Memory B cell (primary cell): ENCODE data around the gene IFNL2.
A peak's percentile ranks its signal among the peaks of the same experiment; 100 is the strongest.
"Not testable (repeated sequence)": the region's sequence is repeated elsewhere in the genome, so short reads cannot be mapped to it uniquely, and the experiment has no call there.

Experiments
- ATAC-seq: fragments of 150-1000 bp; cut with Tn5 transposase; 2 replicates; pipeline ENCODE4 v1.10.0; 2021; ENCODE audit warnings: low read depth, mild to moderate bottlenecking, moderate library complexity
- DNase-seq, 2 donors: peaks; one replicate each; pipeline ENCODE4 v3.0.0; 2022; ENCODE audit warnings: low spot score in 2 of 2
- H3K27ac Mint-ChIP-seq: one replicate; pipeline ENCODE4 v1.8.0; 2022; ENCODE audit warnings: mild to moderate bottlenecking, moderate library complexity, mixed read lengths
- H3K27me3 Mint-ChIP-seq: one replicate; pipeline ENCODE4 v1.8.0; 2022; ENCODE audit warnings: mixed read lengths
- H3K36me3 Mint-ChIP-seq: one replicate; pipeline ENCODE4 v1.8.0; 2022; ENCODE audit warnings: mild to moderate bottlenecking, mixed read lengths
- H3K4me1 Mint-ChIP-seq: one replicate; pipeline ENCODE4 v1.8.0; 2022; ENCODE audit warnings: mixed read lengths
- H3K4me3 Mint-ChIP-seq: one replicate; pipeline ENCODE4 v1.8.0; 2022; ENCODE audit warnings: mild to moderate bottlenecking, moderate library complexity, mixed read lengths
- H3K9me3 Mint-ChIP-seq: one replicate; pipeline ENCODE4 v1.8.0; 2022; ENCODE audit warnings: mixed read lengths

Gene IFNL2

DNA sequence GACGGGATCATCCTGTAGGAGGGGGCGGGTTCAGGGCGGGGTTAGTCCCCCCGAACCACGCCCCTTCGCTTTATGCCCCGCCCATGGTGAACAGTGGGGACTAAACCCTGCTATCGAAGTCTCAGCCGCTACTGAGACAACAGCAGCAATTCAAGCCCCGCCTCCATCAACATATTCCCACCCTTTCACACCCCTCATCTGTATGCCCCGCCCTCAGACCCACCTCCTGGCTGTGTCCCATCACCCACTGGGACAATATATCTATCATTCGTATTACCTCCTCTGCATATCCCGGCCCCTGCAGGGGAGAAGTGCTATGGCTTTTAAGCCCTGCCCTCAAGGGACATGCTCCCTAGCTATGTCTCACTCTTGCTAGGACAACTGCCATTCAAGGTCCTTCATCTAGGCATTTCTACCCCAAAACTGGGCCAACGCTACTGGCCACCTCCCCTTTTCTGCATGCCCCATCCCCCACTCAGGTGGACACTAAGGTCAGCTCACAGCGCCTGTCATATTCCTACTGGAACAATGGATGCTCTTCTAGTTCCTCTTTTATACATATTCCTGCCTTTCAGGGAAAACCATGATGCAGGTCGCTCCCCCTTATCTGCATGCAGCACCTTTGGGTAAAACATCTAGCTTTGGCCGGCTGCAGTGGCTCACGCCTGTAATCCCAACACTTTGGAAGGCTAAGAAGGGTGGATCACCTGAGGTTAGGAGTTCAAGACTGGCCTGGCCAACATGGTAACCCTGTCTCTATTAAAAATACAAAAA lies 40.5 kb downstream of the IFNL2 start:
- no peaks in the 10 kb centered on the region for H3K9me3 Mint-ChIP-seq
- no peak for DNase-seq
- H3K36me3 Mint-ChIP-seq, result peaks cover 16% of the 10 kb centered on the region
- no peak overlapping the region for H3K27ac Mint-ChIP-seq
- no peak for ATAC-seq
- no peak overlapping the region for H3K4me3 Mint-ChIP-seq
- peaks cover 6% of the 10 kb centered on the region for H3K4me1 Mint-ChIP-seq
- peaks cover 9% of the 10 kb centered on the region for H3K27me3 Mint-ChIP-seq

DNA sequence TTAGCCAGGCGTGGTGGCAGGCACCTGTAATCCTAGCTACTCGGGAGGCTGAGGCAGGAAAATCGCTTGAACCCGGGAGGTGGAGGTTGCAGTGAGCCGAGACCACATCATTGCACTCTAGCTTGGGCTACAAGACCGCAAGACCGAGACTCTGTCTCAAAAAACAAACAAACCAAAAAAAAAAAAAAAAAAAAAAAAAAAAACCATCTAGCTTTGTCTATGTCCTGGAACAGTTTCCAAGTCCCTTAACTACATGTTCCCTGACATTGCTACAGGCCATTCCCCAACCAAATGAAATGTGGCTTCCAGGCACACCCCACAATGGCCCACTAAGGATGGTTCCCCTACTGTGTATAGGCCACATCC lies 41.1 kb downstream of the IFNL2 start:
- not testable (repeated sequence) for H3K4me1 Mint-ChIP-seq, ATAC-seq, H3K9me3 Mint-ChIP-seq, DNase-seq, H3K27ac Mint-ChIP-seq, H3K4me3 Mint-ChIP-seq, H3K27me3 Mint-ChIP-seq
- peaks cover 20% of the 10 kb centered on the region for H3K36me3 Mint-ChIP-seq

DNA sequence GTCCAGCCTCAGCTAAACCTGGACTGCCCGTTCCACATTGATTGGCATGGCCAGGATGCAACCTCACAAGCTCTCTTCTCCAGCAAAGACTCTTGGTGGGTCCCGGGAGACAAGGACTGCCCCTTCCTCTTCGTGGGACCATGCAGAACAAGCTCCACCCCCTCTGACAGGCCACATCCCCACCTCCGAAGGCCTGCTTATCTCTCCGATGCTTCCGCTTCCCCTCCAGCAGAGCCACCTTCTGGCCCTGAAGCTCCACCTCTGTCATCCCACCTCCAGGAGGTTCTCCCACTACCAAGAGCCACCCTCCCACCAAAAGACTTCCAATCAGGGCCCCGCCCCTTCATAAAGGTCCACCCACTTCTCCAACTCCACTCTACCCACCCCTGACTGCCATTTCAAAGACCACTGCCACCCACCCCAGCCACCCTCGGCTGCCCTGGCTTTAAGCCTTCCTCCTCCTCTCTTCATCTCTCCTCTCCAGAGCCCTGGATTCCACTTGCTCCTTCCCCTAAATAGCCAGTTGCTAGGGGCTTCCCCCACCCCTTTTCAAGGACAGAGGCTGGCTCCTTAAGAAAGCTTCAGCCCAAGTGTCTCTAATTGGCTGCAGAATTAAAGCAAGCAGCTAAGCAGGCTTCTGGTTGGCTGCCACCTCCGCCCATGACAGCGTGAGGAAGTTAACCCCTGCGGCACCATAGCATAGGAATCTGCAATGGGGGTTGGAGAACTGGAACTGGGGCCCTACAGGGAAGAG lies 42.5 kb downstream of the IFNL2 start:
- Mint-ChIP-seq H3K9me3 (no peaks in the 10 kb centered on the region), H3K27me3 (no peaks in the 10 kb centered on the region), H3K36me3 (peaks cover 21% of the 10 kb centered on the region), H3K4me3 (no peak overlapping the region), H3K27ac (no peak overlapping the region), H3K4me1 (peaks cover 6% of the 10 kb centered on the region)
- DNase-seq, result no peak
- no peak for ATAC-seq

DNA sequence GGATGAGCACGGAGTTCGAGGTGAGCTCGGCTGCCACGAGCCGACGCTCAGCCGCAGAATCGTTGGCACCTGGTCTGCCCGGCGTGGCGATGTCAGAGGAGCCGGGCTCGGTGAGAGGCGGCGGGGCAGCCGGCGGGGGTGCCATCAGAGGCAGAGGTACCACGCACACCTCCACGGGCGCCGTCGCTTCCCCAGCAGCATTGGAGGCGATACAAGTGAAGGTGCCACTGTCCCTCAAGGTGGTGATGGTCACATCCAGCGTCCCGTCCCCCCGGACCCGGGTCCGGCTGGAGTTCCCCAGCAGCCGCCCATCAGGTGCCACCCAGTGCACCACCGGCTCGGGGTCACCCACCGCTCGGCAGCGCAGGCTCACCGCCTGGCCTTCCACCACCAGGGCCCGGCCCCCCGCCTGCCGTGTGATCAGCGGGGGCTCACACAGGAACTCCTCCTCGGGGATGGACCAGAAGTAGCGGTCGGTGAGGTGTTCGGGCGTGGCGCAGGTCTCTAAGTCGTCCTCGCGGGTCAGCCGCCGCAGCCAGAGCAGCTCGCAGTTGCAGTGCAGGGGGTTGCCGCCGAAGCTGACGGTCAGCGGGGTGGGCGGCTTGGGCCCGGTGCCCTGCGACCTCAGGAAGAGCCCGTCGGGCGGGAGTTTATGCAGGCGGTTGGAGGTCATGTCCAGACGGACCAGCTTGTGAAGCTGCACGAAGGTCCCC lies 46.0 kb downstream of the IFNL2 start:
- no peak for ATAC-seq
- H3K36me3 Mint-ChIP-seq, result peaks cover 19% of the 10 kb centered on the region
- no peak overlapping the region for H3K27ac Mint-ChIP-seq
- H3K4me3 Mint-ChIP-seq, result no peak overlapping the region
- H3K27me3 Mint-ChIP-seq, result peaks cover 1% of the 10 kb centered on the region
- no peak for DNase-seq
- peaks cover 7% of the 10 kb centered on the region for H3K4me1 Mint-ChIP-seq
- H3K9me3 Mint-ChIP-seq, result no peaks in the 10 kb centered on the region

DNA sequence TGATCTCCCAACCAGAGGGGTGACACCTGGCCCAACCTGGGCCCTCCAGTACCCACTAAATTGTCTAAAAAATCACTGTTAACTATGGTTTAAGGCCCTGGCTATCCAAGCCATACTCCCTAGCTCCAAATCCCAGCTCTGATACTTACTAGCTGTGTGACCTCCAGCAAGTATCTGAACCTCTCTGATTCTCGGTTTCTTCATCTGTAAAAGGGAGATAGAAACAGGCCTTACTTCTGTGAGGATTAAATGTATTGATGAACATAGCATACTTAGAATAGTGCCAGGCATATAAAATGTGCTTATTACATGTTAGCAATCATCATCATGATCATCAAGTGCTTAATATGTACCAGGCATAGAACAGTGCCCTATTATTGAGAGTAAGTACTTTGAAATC lies 47.7 kb downstream of the IFNL2 start:
- Mint-ChIP-seq H3K4me3 (no peak overlapping the region), H3K4me1 (peaks cover 9% of the 10 kb centered on the region), H3K27me3 (peaks cover 7% of the 10 kb centered on the region), H3K36me3 (peaks cover 18% of the 10 kb centered on the region), H3K9me3 (no peaks in the 10 kb centered on the region), H3K27ac (no peak overlapping the region)
- ATAC-seq, result no peak
- no peak for DNase-seq

DNA sequence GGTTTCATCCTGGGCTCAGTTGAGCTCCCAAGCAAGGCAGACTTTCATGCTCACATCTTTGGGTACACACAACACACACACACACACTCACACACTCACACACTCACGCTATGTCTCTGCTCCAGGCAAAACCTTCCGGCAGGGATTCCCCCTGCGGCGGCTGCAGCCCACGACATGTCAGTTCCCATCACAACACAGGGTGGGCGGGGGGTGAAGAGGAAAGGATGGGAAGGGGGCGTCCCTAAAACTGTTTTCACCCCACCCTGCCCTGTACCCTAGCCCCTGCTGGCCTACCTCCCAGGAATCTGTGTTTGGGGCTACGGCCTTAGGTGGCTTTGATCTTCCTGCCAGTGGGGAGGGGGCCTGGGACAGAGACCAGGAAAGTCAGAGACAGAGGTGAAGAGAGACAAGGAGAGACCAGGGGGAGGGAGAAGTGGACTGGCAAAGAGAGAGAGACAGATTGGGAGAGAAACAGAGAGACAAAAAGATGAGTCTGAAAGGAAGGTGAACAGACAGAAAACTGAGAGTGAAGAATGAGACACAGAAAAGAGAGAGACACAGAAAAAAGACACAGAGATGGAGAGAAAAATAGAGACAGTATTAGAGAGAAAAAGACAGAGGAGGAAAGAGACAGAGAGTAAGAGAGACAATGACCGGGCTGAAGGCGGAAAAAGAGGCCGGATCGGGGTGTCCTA lies 48.6 kb downstream of the IFNL2 start:
- Mint-ChIP-seq H3K27ac (no peak overlapping the region), H3K36me3 (peaks cover 18% of the 10 kb centered on the region), H3K27me3 (peaks cover 15% of the 10 kb centered on the region), H3K9me3 (no peaks in the 10 kb centered on the region), H3K4me1 (peaks cover 18% of the 10 kb centered on the region), H3K4me3 (no peak overlapping the region)
- DNase-seq (no peak), ATAC-seq (no peak)

DNA sequence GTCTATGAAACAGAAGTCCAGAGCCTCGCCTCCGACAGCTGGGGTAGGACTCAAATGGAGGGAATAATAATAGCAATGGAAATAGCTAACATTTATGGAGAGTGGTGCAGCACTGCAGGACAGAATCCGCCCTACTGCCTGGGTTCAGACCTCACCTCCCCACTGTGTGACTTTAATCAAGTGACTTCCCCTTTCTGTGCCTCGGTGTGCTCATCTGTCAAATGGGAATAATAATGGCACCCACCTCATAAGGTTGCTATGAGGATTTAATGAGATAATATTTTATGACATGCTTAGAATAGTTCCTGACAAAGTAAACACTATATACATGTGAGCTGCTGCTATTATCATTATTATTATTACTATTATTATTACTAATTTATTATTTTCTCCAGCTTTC lies 49.3 kb downstream of the IFNL2 start:
- Mint-ChIP-seq H3K9me3 (no peaks in the 10 kb centered on the region), H3K36me3 (peaks cover 18% of the 10 kb centered on the region), H3K4me1 (peaks cover 19% of the 10 kb centered on the region), H3K27me3 (peaks cover 16% of the 10 kb centered on the region), H3K4me3 (no peak overlapping the region), H3K27ac (no peak overlapping the region)
- ATAC-seq, result no peak
- DNase-seq, result no peak

DNA sequence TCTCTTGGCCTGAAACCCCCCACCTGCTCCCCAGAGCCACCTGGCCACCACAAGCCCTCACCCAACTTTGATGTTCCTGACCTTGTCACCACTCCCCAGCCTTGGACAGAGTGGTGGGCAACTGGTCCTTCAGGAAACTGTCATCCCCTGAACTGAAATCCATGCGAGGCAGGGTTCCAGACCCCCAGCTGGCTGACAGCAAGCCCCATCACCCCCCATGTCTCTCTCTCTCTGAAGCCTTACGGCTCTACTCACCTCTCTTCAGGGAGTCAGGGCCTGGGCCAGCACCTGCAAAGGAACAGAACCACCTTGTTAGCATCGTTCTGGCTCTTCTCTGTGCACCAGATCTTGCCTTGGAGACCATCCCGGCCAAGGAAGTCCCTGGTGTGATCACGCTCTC lies 49.9 kb downstream of the IFNL2 start:
- Mint-ChIP-seq H3K27me3 (peaks cover 16% of the 10 kb centered on the region), H3K4me3 (no peak overlapping the region), H3K36me3 (peaks cover 16% of the 10 kb centered on the region), H3K27ac (no peak overlapping the region), H3K9me3 (no peaks in the 10 kb centered on the region), H3K4me1 (peaks cover 21% of the 10 kb centered on the region)
- DNase-seq (no peak), ATAC-seq (no peak)

DNA sequence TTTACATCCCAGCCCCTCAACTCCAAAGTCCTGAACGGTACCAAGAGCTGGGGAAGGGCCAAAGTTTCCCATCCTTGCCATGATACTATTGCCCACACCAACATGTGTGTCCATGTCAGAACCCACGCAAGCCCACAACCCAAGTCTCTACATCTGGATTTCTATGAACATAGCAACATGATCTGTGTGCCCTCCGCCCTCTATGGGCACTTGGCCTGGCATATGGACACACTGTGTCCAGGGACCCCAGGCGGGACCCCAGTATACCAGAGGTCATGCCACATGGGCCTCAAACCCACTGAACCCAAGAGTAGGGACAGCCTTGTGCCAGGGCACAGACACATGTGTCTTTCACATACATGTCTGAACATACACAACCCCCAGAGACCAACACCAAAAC lies 50.5 kb downstream of the IFNL2 start:
- H3K36me3 Mint-ChIP-seq, result peaks cover 11% of the 10 kb centered on the region
- H3K4me3 Mint-ChIP-seq, result peak overlapping the region; percentile 40
- no peak for ATAC-seq
- H3K9me3 Mint-ChIP-seq, result no peaks in the 10 kb centered on the region
- H3K27me3 Mint-ChIP-seq, result peaks cover 16% of the 10 kb centered on the region
- no peak overlapping the region for H3K27ac Mint-ChIP-seq
- no peak for DNase-seq
- H3K4me1 Mint-ChIP-seq, result peaks cover 20% of the 10 kb centered on the region

DNA sequence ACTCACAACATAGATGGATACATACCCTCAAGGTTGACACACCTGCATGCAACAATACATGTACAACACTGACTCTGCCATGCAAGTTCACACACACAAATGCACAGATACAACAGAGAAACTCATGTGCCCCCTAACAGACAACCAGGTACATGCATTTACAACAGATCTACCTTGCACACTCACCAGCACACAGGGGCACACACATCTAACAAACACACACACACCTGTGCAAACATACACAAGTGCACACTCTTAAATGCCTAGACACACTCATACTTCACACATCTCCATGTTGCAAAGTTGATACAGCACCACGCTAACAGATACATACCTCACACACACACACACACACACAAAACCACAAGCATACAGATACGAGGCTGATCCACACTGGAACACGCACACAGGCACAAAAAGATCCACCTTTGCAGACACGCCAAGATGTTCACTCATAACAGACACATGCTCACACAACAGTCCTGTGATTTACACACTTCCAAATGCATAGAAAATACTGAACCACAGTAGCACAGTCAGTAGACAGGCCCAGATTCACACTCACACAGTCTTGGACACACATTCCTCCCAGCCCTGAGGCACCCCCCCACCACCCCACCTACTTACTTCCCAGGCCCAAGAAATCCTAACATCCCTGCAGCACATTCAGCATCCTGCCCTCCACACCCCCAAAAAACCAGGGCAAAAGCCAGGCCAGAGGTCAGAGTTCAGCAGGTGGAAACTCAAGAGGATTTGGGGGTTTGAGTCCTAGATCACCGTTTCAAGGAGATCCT lies 51.1 kb downstream of the IFNL2 start:
- peaks cover 20% of the 10 kb centered on the region for H3K4me1 Mint-ChIP-seq
- H3K36me3 Mint-ChIP-seq, result peaks cover 11% of the 10 kb centered on the region
- no peak for ATAC-seq
- no peak overlapping the region for H3K27ac Mint-ChIP-seq
- no peaks in the 10 kb centered on the region for H3K9me3 Mint-ChIP-seq
- peaks cover 16% of the 10 kb centered on the region for H3K27me3 Mint-ChIP-seq
- no peak for DNase-seq
- peak overlapping the region; percentile 40 for H3K4me3 Mint-ChIP-seq
